Subcutaneous abdominal adipose tissue (tissue), 5 donors: ENCODE measurements around the gene IRF7.

Experiments used
- H3K27ac ChIP-seq: one replicate; pipeline ENCODE4 v1.7.0; 2013; ENCODE audit warnings: low read depth, mild to moderate bottlenecking, inconsistent platforms, low read length, moderate library complexity
- H3K27me3 ChIP-seq, 5 donors: one replicate each; pipeline ENCODE4 v1.7.0; 2013; ENCODE audit warnings: low read length in 5 of 5, inconsistent platforms in 1 of 5; ENCODE audit not compliant: control insufficient read depth in 5 of 5, insufficient read depth in 4 of 5
- H3K36me3 ChIP-seq, 5 donors: one replicate each; pipeline ENCODE4 v1.7.0; 2013; ENCODE audit warnings: low read length in 5 of 5; ENCODE audit not compliant: control insufficient read depth in 5 of 5, insufficient read depth in 5 of 5
- H3K4me1 ChIP-seq, 5 donors: one replicate each; pipeline ENCODE4 v1.7.0; 2013; ENCODE audit warnings: low read length in 5 of 5, mild to moderate bottlenecking in 3 of 5, moderate library complexity in 1 of 5; ENCODE audit not compliant: control insufficient read depth in 5 of 5, insufficient read depth in 5 of 5
- H3K4me3 ChIP-seq, 5 donors: one replicate each; pipeline ENCODE4 v1.7.0; 2013; ENCODE audit warnings: low read length in 5 of 5, low read depth in 1 of 5
- H3K9ac ChIP-seq, 5 donors: one replicate each; pipeline ENCODE4 v1.7.0; 2013; ENCODE audit warnings: low read length in 5 of 5, mild to moderate bottlenecking in 4 of 5, moderate library complexity in 3 of 5
- H3K9me3 ChIP-seq, 5 donors: one replicate each; pipeline ENCODE4 v1.7.0; 2013; ENCODE audit warnings: low read length in 5 of 5; ENCODE audit not compliant: control insufficient read depth in 5 of 5
- donor health status: healthy.
- donor health status: healthy.
- donor health status: healthy.
- donor health status: healthy.
- donor health status: healthy.

Gene IRF7

GRCh38 chr11:596374-596773 is 19.4 kb downstream of the IRF7 start:
- H3K27ac ChIP-seq = no peak overlapping the region
- peaks cover 0 to 91% (median 83%) of the 10 kb centered on the region in 5 donors for H3K36me3 ChIP-seq

GRCh38 chr11:595400-595799 is 20.4 kb downstream of the IRF7 start:
- H3K27me3 ChIP-seq = no peaks in the 10 kb centered on the region
- H3K4me3 ChIP-seq = no peak overlapping the region
- H3K9me3 ChIP-seq = no peaks in the 10 kb centered on the region
- H3K27ac ChIP-seq = no peak overlapping the region
- H3K36me3 ChIP-seq = peaks cover 0 to 94% (median 85%) of the 10 kb centered on the region in 5 donors
- no peak overlapping the region for H3K9ac ChIP-seq
- no peaks in the 10 kb centered on the region for H3K4me1 ChIP-seq

More at GRCh38 chr11:596374-596773, 19.4 kb downstream of the IRF7 start:
- no peak overlapping the region for H3K9ac ChIP-seq
- H3K4me1 ChIP-seq = no peaks in the 10 kb centered on the region
- H3K9me3 ChIP-seq = no peaks in the 10 kb centered on the region
- no peak overlapping the region for H3K4me3 ChIP-seq
- no peaks in the 10 kb centered on the region for H3K27me3 ChIP-seq

DNA sequence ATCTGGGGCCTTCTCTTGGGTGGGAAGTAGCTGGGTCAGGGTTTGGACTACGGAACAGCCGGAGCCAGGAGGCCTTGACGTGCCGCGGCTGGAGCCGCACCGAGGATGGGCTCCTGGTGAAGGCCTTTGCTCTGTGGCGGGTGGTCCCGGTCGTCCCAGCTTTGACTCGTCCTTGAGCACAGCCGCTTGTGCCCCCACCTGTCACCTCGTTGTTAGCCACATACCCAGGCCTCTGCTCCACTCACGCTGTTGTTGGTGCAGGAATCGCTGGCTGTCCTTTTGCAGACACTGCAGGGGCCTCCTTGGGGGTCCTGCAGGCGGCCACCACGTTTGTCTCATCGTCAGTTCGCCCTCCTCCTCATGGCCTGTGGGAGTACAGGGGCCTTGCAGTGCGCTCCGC is 22.4 kb downstream of the IRF7 start:
- Histone ChIP-seq H3K9ac (no peak overlapping the region), H3K4me1 (no peaks in the 10 kb centered on the region), H3K4me3 (no peak overlapping the region), H3K36me3 (peaks cover 0 to 93% (median 85%) of the 10 kb centered on the region in 5 donors), H3K27ac (no peak overlapping the region), H3K9me3 (no peaks in the 10 kb centered on the region), H3K27me3 (no peaks in the 10 kb centered on the region)

DNA sequence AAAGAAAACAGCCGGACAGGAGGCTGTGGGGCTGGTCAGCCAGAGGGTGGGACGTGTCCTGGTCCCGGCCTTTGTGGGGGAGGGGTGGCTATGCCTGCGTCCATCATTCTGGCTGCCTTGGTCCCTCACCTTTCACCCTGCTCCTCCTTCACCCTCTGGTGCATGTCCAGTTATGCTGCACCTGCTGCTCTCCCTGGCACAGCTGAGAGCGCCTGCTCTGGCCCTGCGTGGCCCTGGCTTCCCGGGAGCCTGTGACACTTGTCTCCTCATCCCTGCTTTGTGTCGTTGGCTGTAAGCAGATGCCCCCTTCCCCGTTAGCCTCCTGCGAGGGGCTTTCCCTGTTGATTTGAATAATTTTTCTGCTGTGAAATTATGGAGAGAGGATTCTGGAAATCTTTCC is 22.8 kb downstream of the IRF7 start:
- Histone ChIP-seq H3K4me1 (peaks cover 0 to 2% (median 0%) of the 10 kb centered on the region in 5 donors), H3K27me3 (no peaks in the 10 kb centered on the region), H3K36me3 (peaks cover 0 to 93% (median 82%) of the 10 kb centered on the region in 5 donors), H3K9ac (no peak overlapping the region), H3K9me3 (no peaks in the 10 kb centered on the region), H3K4me3 (no peak overlapping the region), H3K27ac (no peak overlapping the region)

DNA sequence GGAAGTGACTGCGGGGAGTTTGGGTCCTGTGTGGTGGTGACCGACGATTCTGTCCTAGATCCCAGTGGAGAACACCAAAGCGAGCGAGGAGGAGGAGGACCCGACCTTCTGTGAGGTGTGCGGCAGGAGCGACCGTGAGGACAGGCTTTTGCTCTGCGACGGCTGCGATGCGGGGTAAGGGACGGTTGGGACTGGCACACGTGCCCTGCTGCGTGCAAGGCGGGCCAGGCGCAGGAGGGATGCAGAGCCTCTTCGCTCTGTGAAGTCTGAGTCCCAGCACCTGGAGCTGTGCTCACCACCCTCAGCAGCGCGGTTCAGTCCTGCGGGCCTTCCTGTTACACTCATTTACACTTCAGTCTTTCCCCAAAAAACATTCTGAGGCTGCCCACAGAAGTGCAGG is 23.2 kb downstream of the IRF7 start:
- H3K27ac ChIP-seq = no peak overlapping the region
- no peaks in the 10 kb centered on the region for H3K9me3 ChIP-seq
- no peaks in the 10 kb centered on the region for H3K27me3 ChIP-seq
- no peak overlapping the region for H3K4me3 ChIP-seq
- H3K36me3 ChIP-seq = peaks cover 0 to 93% (median 82%) of the 10 kb centered on the region in 5 donors
- H3K4me1 ChIP-seq = peaks cover 0 to 5% (median 0%) of the 10 kb centered on the region in 5 donors
- H3K9ac ChIP-seq = no peak overlapping the region

DNA sequence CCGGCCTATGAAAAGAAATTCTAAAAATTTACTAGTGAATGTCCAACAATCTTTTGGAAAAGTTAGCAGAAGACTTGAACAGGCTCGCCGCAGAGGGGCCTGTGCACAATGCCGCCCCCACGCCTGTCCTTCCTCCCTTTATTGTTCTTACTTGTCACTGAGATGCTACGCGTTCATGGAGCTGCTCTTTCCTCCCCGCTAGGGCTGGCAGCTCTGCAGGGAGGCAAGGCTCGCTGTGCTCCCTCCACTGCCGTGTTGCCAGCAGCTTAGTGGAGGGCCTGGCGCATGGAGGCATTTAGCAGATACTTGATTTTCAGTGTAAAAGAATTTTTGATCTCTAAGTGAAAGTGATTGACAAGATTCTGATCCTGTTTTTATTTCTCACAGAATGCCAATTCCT is 24.8 kb downstream of the IRF7 start:
- Histone ChIP-seq H3K4me1 (peaks cover 0 to 5% (median 0%) of the 10 kb centered on the region in 5 donors), H3K27me3 (no peaks in the 10 kb centered on the region), H3K9me3 (no peaks in the 10 kb centered on the region), H3K4me3 (no peak overlapping the region), H3K36me3 (peaks cover 0 to 94% (median 82%) of the 10 kb centered on the region in 5 donors), H3K9ac (no peak overlapping the region), H3K27ac (no peak overlapping the region)

DNA sequence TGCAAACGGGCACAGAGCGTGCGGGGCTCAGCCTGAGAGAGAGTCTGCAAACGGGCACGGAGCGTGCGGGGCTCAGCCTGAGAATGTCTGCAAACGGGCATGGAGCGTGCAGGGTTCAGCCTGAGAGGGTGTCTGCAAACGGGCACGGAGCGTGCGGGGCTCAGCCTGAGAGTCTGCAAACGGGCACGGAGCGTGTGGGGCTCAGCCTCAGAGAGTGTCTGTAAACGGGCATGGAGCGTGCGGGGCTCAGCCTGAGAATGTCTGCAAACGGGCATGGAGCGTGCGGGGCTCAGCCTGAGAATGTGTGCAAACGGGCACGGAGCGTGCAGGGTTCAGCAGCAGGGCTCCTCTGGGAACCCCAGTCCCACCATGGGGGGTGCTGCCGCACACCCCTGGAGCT is 26.0 kb downstream of the IRF7 start:
- Histone ChIP-seq H3K9ac (no peak overlapping the region), H3K4me1 (peaks cover 0 to 5% (median 0%) of the 10 kb centered on the region in 5 donors), H3K4me3 (no peak overlapping the region), H3K27me3 (no peaks in the 10 kb centered on the region), H3K36me3 (peaks cover 0 to 88% (median 71%) of the 10 kb centered on the region in 5 donors), H3K9me3 (no peaks in the 10 kb centered on the region), H3K27ac (no peak overlapping the region)

DNA sequence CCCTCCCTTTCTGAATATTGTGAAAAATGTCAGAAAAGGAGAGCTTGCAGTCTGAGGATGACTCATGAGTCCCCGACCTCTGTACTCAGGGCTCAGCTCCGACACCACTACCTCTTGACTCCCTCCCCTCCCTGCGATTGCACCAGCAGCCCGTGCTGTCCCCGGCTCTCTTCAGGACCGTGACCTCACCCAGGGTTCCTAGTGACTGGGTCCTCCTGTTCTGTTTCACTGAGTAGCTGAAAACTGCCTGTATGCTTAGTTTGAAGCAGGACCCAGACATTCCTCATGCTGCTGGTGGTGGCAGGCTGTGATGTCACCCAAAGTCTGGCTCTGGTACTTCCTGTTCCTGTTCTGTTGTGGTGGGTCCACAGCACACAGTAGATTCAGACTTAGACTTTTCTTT is 27.8 kb downstream of the IRF7 start:
- no peaks in the 10 kb centered on the region for H3K9me3 ChIP-seq
- no peak overlapping the region for H3K27ac ChIP-seq
- no peak overlapping the region for H3K9ac ChIP-seq
- H3K27me3 ChIP-seq = no peaks in the 10 kb centered on the region
- H3K4me1 ChIP-seq = peaks cover 0 to 5% (median 0%) of the 10 kb centered on the region in 5 donors
- H3K4me3 ChIP-seq = no peak overlapping the region
- H3K36me3 ChIP-seq = peaks cover 0 to 85% (median 69%) of the 10 kb centered on the region in 5 donors

DNA sequence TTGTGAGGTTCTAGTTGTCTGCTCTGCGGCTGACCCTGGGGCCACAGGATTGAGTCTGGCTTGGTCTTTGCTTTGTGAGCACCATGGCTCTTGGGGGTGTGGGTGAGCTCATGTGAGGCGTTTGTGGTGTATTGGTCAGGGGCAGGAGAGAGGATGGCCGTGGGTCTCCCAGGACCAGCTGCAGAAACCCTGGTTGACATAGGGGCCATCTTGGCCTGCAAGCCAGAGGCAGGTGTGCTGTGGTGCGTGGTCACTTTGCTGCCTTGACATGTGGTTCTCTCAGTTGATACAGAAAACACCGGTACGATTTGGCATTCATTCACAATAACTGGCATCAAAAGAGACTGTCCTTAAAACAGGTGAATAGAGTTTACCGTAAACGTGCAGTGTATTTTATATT is 28.2 kb downstream of the IRF7 start:
- peaks cover 0 to 5% (median 0%) of the 10 kb centered on the region in 5 donors for H3K4me1 ChIP-seq
- H3K27me3 ChIP-seq = no peaks in the 10 kb centered on the region
- H3K4me3 ChIP-seq = no peak overlapping the region
- peaks cover 0 to 84% (median 64%) of the 10 kb centered on the region in 5 donors for H3K36me3 ChIP-seq
- no peak overlapping the region for H3K27ac ChIP-seq
- no peaks in the 10 kb centered on the region for H3K9me3 ChIP-seq
- H3K9ac ChIP-seq = no peak overlapping the region

DNA sequence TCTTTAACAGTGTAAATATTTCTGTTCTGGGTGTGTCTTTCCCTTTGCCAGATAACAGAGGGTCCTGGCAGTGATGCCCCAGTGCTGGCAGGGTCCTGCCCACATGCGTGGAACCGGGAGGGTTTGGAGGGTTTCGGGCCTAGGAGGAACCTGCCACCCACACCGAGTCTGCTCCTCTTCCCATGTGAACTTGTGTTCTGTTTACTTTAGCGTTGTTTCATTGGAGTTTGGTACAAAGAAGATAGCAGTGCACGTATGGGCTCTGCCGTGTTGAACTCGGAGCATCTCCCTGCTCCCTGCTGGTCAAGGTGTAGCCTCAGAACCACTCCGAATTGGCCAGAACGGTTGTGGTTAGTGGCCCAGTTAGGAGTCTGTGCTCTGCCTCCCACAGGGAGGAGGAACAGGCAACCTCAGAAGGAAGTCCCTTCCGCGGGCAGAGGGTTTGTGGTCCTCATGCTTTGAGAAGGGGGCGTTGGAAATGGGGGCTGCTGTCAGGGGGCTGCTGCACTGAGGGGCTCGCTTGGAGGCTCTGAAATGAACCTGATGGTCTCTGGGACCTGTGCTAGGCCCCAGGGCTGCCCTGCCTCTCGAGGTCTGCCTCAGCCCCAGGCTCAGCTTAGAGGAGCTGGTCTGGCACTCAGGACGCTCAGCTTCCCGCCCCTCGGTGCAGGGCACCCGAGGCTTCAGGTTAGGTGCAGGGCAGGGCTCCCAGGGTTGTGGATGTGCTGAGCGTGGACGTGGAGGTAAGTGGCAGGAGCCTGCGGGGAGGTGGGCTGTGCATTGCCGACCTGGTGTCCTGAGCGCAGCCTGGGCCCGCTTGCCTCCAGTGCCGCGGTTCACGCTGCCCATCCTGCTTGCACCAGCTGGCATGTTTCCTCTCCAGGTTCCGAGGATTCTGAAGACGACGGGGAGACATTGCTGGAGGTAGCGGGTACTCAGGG is 29.1 kb downstream of the IRF7 start:
- Histone ChIP-seq H3K27me3 (no peaks in the 10 kb centered on the region), H3K27ac (no peak overlapping the region), H3K36me3 (peaks cover 0 to 85% (median 65%) of the 10 kb centered on the region in 5 donors), H3K9ac (no peak overlapping the region), H3K4me3 (no peak overlapping the region), H3K9me3 (no peaks in the 10 kb centered on the region), H3K4me1 (peaks cover 0 to 5% (median 0%) of the 10 kb centered on the region in 5 donors)
